H9 (cell line): ENCODE data around the gene DAB2IP. TPM values are rescaled to one million over a fixed set of nuclear protein-coding genes. Genes with fewer than 3 reads are reported as not detected.

ENCODE experiments used
- DNase-seq: peaks from one replicate; pipeline ENCODE4 v3.0.0-alpha.2; 2017
- H2AFZ ChIP-seq: one replicate; pipeline ENCODE4 v1.6.1; 2013; ENCODE audit warnings: mild to moderate bottlenecking, low read length, control low read depth, moderate library complexity
- H2AK5ac ChIP-seq: 2 replicates; pipeline ENCODE4 v1.6.1; 2013; ENCODE audit warnings: low read length, control low read depth, mixed read lengths; ENCODE audit not compliant: insufficient read length
- H2BK120ac ChIP-seq: one replicate; pipeline ENCODE4 v1.6.1; 2013; ENCODE audit warnings: low read depth, mild to moderate bottlenecking, low read length, control low read depth, inconsistent platforms; ENCODE audit not compliant: poor library complexity, severe bottlenecking
- H2BK12ac ChIP-seq: 2 replicates; pipeline ENCODE4 v1.6.1; 2013; ENCODE audit warnings: low read length, control low read depth, mixed read lengths, low read depth; ENCODE audit not compliant: insufficient read length
- H2BK15ac ChIP-seq: 2 replicates; pipeline ENCODE4 v1.6.1; 2013; ENCODE audit warnings: low read depth, low read length, control low read depth
- H2BK20ac ChIP-seq: one replicate; pipeline ENCODE4 v1.6.1; 2013; ENCODE audit warnings: low read depth, mild to moderate bottlenecking, low read length, control low read depth, inconsistent platforms; ENCODE audit not compliant: poor library complexity, severe bottlenecking
- H2BK5ac ChIP-seq: 2 replicates; pipeline ENCODE4 v1.6.1; 2013; ENCODE audit warnings: low read length, control low read depth, mixed read lengths; ENCODE audit not compliant: insufficient read length
- H3K14ac ChIP-seq: 2 replicates; pipeline ENCODE4 v1.6.1; 2013; ENCODE audit warnings: low read length, control low read depth; ENCODE audit not compliant: insufficient read depth
- H3K18ac ChIP-seq: 2 replicates; pipeline ENCODE4 v1.6.1; 2013; ENCODE audit warnings: low read depth, mild to moderate bottlenecking, mixed read lengths, low read length, control low read depth; ENCODE audit not compliant: insufficient read length
- H3K23ac ChIP-seq: 2 replicates; pipeline ENCODE4 v1.6.1; 2013; ENCODE audit warnings: low read length, control low read depth, mixed read lengths, low read depth; ENCODE audit not compliant: insufficient read length
- H3K23me2 ChIP-seq: 2 replicates; pipeline ENCODE4 v1.6.1; 2013; ENCODE audit warnings: low read depth, mild to moderate bottlenecking, mixed read lengths, low read length, control low read depth; ENCODE audit not compliant: insufficient read length, poor library complexity, severe bottlenecking
- H3K27ac ChIP-seq: 2 replicates; pipeline ENCODE4 v1.5.1; 2013; ENCODE audit warnings: low read length, control low read depth, mixed read lengths, low read depth; ENCODE audit not compliant: insufficient read length
- H3K27me3 ChIP-seq: 2 replicates; pipeline ENCODE4 v1.6.1; 2013; ENCODE audit warnings: low read length, control low read depth, inconsistent platforms; ENCODE audit not compliant: insufficient read depth
- H3K4ac ChIP-seq: 2 replicates; pipeline ENCODE4 v1.6.1; 2013; ENCODE audit warnings: low read depth, mild to moderate bottlenecking, control low read depth, inconsistent platforms, low read length, moderate library complexity
- H3K4me1 ChIP-seq: 2 replicates; pipeline ENCODE4 v1.6.1; 2013; ENCODE audit warnings: low read length, control low read depth, inconsistent platforms; ENCODE audit not compliant: insufficient read depth
- H3K4me2 ChIP-seq: 2 replicates; pipeline ENCODE4 v1.6.1; 2013; ENCODE audit warnings: low read length, control low read depth, mixed read lengths; ENCODE audit not compliant: insufficient read length, insufficient read depth
- H3K56ac ChIP-seq: 2 replicates; pipeline ENCODE4 v1.6.1; 2013; ENCODE audit warnings: low read depth, mild to moderate bottlenecking, mixed read lengths, low read length, control low read depth; ENCODE audit not compliant: insufficient read length
- H3K79me1 ChIP-seq: 2 replicates; pipeline ENCODE4 v1.6.1; 2013; ENCODE audit warnings: low read depth, mild to moderate bottlenecking, moderate library complexity, low read length, control low read depth, inconsistent platforms; ENCODE audit not compliant: insufficient read depth, poor library complexity, severe bottlenecking
- H3K79me2 ChIP-seq: 2 replicates; pipeline ENCODE4 v1.6.1; 2013; ENCODE audit warnings: low read length, control low read depth, inconsistent platforms; ENCODE audit not compliant: insufficient read depth
- H3K9ac ChIP-seq: 2 replicates; pipeline ENCODE4 v1.6.1; 2013; ENCODE audit warnings: low read length, control low read depth, mixed read lengths; ENCODE audit not compliant: insufficient read length; ENCODE audit errors: extremely low read depth
- H3K9me3 ChIP-seq: one replicate; pipeline ENCODE4 v1.6.1; 2013; ENCODE audit warnings: low read depth, low read length, inconsistent platforms; ENCODE audit not compliant: control insufficient read depth
- H3T11ph ChIP-seq: one replicate; pipeline ENCODE4 v1.6.1; 2013; ENCODE audit warnings: mild to moderate bottlenecking, low read length, control low read depth, inconsistent platforms
- H4K20me1 ChIP-seq: one replicate; pipeline ENCODE4 v1.6.1; 2013; ENCODE audit not compliant: control insufficient read depth, insufficient read length, insufficient read depth
- H4K5ac ChIP-seq: 2 replicates; pipeline ENCODE4 v1.6.1; 2013; ENCODE audit warnings: low read depth, mild to moderate bottlenecking, mixed read lengths, low read length, control low read depth; ENCODE audit not compliant: insufficient read length
- H4K8ac ChIP-seq: replicated peaks from 2 replicates; pipeline ENCODE4 v1.6.1; 2013; ENCODE audit warnings: low read length, control low read depth, mixed read lengths, low read depth; ENCODE audit not compliant: insufficient read length
- H4K91ac ChIP-seq: 2 replicates; pipeline ENCODE4 v1.6.1; 2013; ENCODE audit warnings: low read depth, mild to moderate bottlenecking, moderate library complexity, mixed read lengths, low read length, control low read depth; ENCODE audit not compliant: insufficient read length
- H3K27ac Mint-ChIP-seq, 3 experiments: 2 replicates in 2 of 3; 3 replicates in 1 of 3; pipeline ENCODE4 v1.8.0; 2020 to 2021; ENCODE audit warnings: mixed read lengths in 3 of 3, mild to moderate bottlenecking in 1 of 3, moderate library complexity in 1 of 3
- H3K27me3 Mint-ChIP-seq: 2 replicates; pipeline ENCODE4 v1.8.0; 2021; ENCODE audit warnings: low read depth, mild to moderate bottlenecking, moderate library complexity, mixed read lengths
- H3K36me3 Mint-ChIP-seq, 3 experiments: 2 replicates in 2 of 3; 3 replicates in 1 of 3; pipeline ENCODE4 v1.8.0; 2020 to 2021; ENCODE audit warnings: low read depth in 3 of 3, mixed read lengths in 3 of 3; ENCODE audit not compliant: insufficient read depth in 1 of 3
- H3K4me1 Mint-ChIP-seq, 2 experiments: 2 replicates each; pipeline ENCODE4 v1.8.0; 2020; ENCODE audit warnings: mixed read lengths in 2 of 2
- H3K4me3 Mint-ChIP-seq, 2 experiments: 2 replicates in 1 of 2; 3 replicates in 1 of 2; pipeline ENCODE4 v1.8.0; 2020 to 2021; ENCODE audit warnings: mild to moderate bottlenecking in 2 of 2, mixed read lengths in 2 of 2, moderate library complexity in 1 of 2
- H3K9me3 Mint-ChIP-seq, 2 experiments: 2 replicates in 1 of 2; 3 replicates in 1 of 2; pipeline ENCODE4 v1.8.0; 2020; ENCODE audit warnings: mild to moderate bottlenecking in 2 of 2, mixed read lengths in 2 of 2, moderate library complexity in 1 of 2
- WGBS: extraction: QIAGEN DNeasy Blood & Tissue Kit; methylation state at CpG from one replicate; pipeline ENCODE4 v1.1.7; 2013; ENCODE audit warnings: missing lambda C conversion rate, low lambda C conversion rate, mixed read lengths; ENCODE audit not compliant: insufficient read length; ENCODE audit errors: extremely low coverage; 5-methylcytosine and 5-hydroxymethylcytosine counted together
- total RNA-seq: library from RNA; stranded (reverse); gene quantifications from 2 replicates; pipeline ENCODE4 v1.2.1, GENCODE V29; 2021
- TF ChIP-seq, protein P1 (sequence below): fragments of 200-600 bp; sonication (generic); conservative IDR thresholded peaks from 3 replicates; pipeline ENCODE4 v1.8.0; 2021; ENCODE audit warnings: antibody characterized with exemption, mild to moderate bottlenecking

Gene DAB2IP
- total RNA-seq, 1 experiment from 2014 or later, result 22.6 TPM

DNA sequence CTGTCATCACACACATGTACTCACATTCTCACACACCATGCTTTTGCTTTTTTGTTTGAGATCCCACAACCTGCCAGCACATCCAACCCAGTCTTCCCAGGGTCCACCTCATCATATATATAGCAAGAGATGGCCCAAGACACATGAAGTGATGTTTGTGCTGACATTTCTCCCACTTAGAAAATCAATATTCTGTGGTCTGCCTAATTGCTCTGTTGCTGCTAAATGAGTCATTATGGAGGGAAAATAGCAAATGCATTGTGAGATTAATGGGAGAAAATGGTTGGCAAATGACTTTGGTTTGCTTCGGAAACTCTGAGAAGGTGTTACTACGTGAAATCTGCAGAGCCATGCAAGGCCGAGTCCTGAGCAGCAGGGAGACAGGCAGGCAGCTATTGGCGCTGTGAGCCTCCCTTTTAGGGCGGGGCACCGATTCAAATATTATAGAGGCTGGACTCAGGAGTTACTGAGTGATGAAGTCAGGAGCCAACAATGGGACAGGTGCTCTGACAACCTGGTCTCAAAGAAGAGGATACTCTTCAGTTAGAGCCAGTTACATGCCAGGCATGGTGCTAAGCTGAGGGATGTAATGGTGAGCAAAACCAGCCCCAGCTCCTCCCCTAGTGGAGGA, 62.8 kb downstream of the DAB2IP start:
- no peaks in the 10 kb centered on the region for H3K79me1 ChIP-seq
- Mint-ChIP-seq H3K4me3 (no peak overlapping the region), H3K27me3 (no peaks in the 10 kb centered on the region), H3K9me3 (no peaks in the 10 kb centered on the region; a peak in 1 of 5 replicates), H3K27ac (0 out of 7 replicates have a peak overlapping the region, but pooled peaks of 1 of the 3 experiments have one; percentile 6), H3K4me1 (peaks cover 22 to 29% of the 10 kb centered on the region in 2 experiments), H3K36me3 (peaks cover 0 to 4% (median 4%) of the 10 kb centered on the region in 3 experiments; a peak in 2 of 7 replicates)
- H2AK5ac ChIP-seq, result no peak overlapping the region
- no peak overlapping the region for H2BK120ac ChIP-seq
- H4K20me1 ChIP-seq, result peaks cover 3% of the 10 kb centered on the region
- no peak overlapping the region for H2BK20ac ChIP-seq
- H3K4me1 ChIP-seq, result no peaks in the 10 kb centered on the region
- H4K91ac ChIP-seq, result no peak overlapping the region
- peaks cover 4% of the 10 kb centered on the region; the same call in 1 of the 2 replicates for H3K79me2 ChIP-seq
- no peak overlapping the region for H3K4me2 ChIP-seq
- no peak overlapping the region for H2AFZ ChIP-seq
- H3K23me2 ChIP-seq, result no peaks in the 10 kb centered on the region
- no peak overlapping the region for H2BK5ac ChIP-seq
- H3K9me3 ChIP-seq, result no peaks in the 10 kb centered on the region
- no peak overlapping the region for H3K9ac ChIP-seq
- no peak overlapping the region for H3K27ac ChIP-seq
- TF ChIP-seq, protein P1, sequence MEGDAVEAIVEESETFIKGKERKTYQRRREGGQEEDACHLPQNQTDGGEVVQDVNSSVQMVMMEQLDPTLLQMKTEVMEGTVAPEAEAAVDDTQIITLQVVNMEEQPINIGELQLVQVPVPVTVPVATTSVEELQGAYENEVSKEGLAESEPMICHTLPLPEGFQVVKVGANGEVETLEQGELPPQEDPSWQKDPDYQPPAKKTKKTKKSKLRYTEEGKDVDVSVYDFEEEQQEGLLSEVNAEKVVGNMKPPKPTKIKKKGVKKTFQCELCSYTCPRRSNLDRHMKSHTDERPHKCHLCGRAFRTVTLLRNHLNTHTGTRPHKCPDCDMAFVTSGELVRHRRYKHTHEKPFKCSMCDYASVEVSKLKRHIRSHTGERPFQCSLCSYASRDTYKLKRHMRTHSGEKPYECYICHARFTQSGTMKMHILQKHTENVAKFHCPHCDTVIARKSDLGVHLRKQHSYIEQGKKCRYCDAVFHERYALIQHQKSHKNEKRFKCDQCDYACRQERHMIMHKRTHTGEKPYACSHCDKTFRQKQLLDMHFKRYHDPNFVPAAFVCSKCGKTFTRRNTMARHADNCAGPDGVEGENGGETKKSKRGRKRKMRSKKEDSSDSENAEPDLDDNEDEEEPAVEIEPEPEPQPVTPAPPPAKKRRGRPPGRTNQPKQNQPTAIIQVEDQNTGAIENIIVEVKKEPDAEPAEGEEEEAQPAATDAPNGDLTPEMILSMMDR, result no peak
- H3K18ac ChIP-seq, result no peak overlapping the region
- H4K5ac ChIP-seq, result no peak overlapping the region
- no peak overlapping the region for H3K23ac ChIP-seq
- no CpG with 5 or more reads among the region's 6 CpGs for WGBS
- H3T11ph ChIP-seq, result no peak overlapping the region
- H3K4ac ChIP-seq, result no peak overlapping the region
- DNase-seq, result no peak
- no peak overlapping the region for H3K14ac ChIP-seq
- H3K27me3 ChIP-seq, result no peaks in the 10 kb centered on the region
- no peak overlapping the region for H3K56ac ChIP-seq
- no peak overlapping the region for H4K8ac ChIP-seq
- H2BK15ac ChIP-seq, result no peak overlapping the region
- no peak overlapping the region for H2BK12ac ChIP-seq
